Tibial nerve (tissue), 4 donors: Measurements from ENCODE around the gene RNF157. TPM values are rescaled to one million over a fixed set of nuclear protein-coding genes. Genes with fewer than 3 reads are reported as not detected.

Source experiments
- DNase-seq, 2 donors: peaks; one replicate each; pipeline ENCODE4 v3.0.0-alpha.2; 2019; ENCODE audit warnings: low spot score in 2 of 2
- H3K27ac ChIP-seq, 4 donors: fragments of 200-600 bp; sonication (generic) in 3 of 4; one replicate each; pipeline ENCODE4 v1.5.1; 2017 to 2019; ENCODE audit warnings: mild to moderate bottlenecking in 1 of 4
- H3K27me3 ChIP-seq, 2 donors: fragments of 200-600 bp; sonication (generic) in 1 of 2; one replicate each; pipeline versions ENCODE4 v1.5.1 to v1.6.0; 2017 to 2019
- H3K36me3 ChIP-seq, 3 donors: fragments of 200-600 bp; sonication (generic); one replicate each; pipeline ENCODE4 v1.5.1; 2018 to 2019
- H3K4me1 ChIP-seq, 4 donors: fragments of 200-600 bp; sonication (generic) in 3 of 4; one replicate each; pipeline ENCODE4 v1.5.1; 2017 to 2019
- H3K4me3 ChIP-seq, 4 donors: fragments of 200-600 bp; sonication (generic) in 3 of 4; one replicate each; pipeline ENCODE4 v1.5.1; 2017 to 2019; ENCODE audit warnings: mild to moderate bottlenecking in 1 of 4, moderate library complexity in 1 of 4
- H3K9me3 ChIP-seq, 4 donors: fragments of 200-600 bp; sonication (generic) in 3 of 4; one replicate each; pipeline ENCODE4 v1.5.1; 2017 to 2019
- CTCF ChIP-seq, 5 experiments: fragments of 200-600 bp in 3 of 5; fragments of 450-650 bp in 2 of 5; sonication (generic) in 3 of 5; IDR thresholded peaks; one replicate each; pipeline ENCODE4 v1.5.1; 2016 to 2019; ENCODE audit warnings: antibody characterized with exemption in 5 of 5, mild to moderate bottlenecking in 3 of 5, moderate library complexity in 2 of 5
- EP300 ChIP-seq, 2 donors: sonication (generic); formaldehyde crosslinking; IDR thresholded peaks; one replicate each; pipeline ENCODE4 v1.6.1; 2017; ENCODE audit warnings: antibody characterized with exemption in 2 of 2, mild to moderate bottlenecking in 1 of 2
- POLR2A ChIP-seq, 2 donors: fragments of 450-650 bp; IDR thresholded peaks; one replicate each; pipeline ENCODE4 v1.6.1; 2017; ENCODE audit warnings: antibody characterized with exemption in 2 of 2, mild to moderate bottlenecking in 2 of 2, moderate library complexity in 2 of 2
- WGBS, 2 donors: methylation state at CpG; one replicate each; pipeline ENCODE4 v1.1.5; 2018; 5-methylcytosine and 5-hydroxymethylcytosine counted together
- total RNA-seq, 4 donors: library from RNA; depleted of rRNA; stranded (reverse); fragments of >200 nt; gene quantifications; one replicate each; pipeline ENCODE4 v1.1.0, GENCODE V29; 2016

Gene RNF157
- total RNA-seq, 4 donors from 2014 or later, result 11.1 to 18.9 (median 15.2) TPM

GRCh38 chr17:76271669-76272540 lies 31.6 kb upstream of the RNF157 start:
- Histone ChIP-seq H3K36me3 (peaks cover 0 to 37% (median 0%) of the 10 kb centered on the region in 3 donors), H3K27me3 (no peaks in the 10 kb centered on the region), H3K4me3 (peak overlapping the region; percentile 4 to 36 (median 30)), H3K27ac (peak overlapping the region; percentile 71 to 97 (median 76)), H3K4me1 (peaks cover 2 to 75% (median 54%) of the 10 kb centered on the region in 4 donors), H3K9me3 (no peaks in the 10 kb centered on the region)
- DNase-seq, result no peak
- WGBS, 2 donors, result 8 to 18% methylated on average over 26 to 29 of the region's 38 CpGs
- TF ChIP-seq EP300 (IDR thresholded peaks at IDR 0.05), result peak in 1 of 2 donors; percentile 7
- TF ChIP-seq POLR2A (IDR thresholded peaks at IDR 0.05), result no peak
- no peak for TF ChIP-seq CTCF (IDR thresholded peaks at IDR 0.05)

- Histone ChIP-seq H3K27me3 (no peaks in the 10 kb centered on the region), H3K4me1 (peaks cover 2 to 81% (median 59%) of the 10 kb centered on the region in 4 donors), H3K4me3 (peak overlapping the region in 1 of 4 donors; percentile 36), H3K27ac (peak overlapping the region; percentile 71 to 97 (median 76)), H3K36me3 (peaks cover 0 to 28% (median 0%) of the 10 kb centered on the region in 3 donors), H3K9me3 (no peaks in the 10 kb centered on the region)
- TF ChIP-seq POLR2A (IDR thresholded peaks at IDR 0.05), result no peak
- TF ChIP-seq EP300 (IDR thresholded peaks at IDR 0.05), result no peak
- TF ChIP-seq CTCF (IDR thresholded peaks at IDR 0.05), result no peak
- DNase-seq, result no peak
- WGBS, 2 donors, result 72 to 84% methylated on average over 13 of the region's 14 CpGs
These were observed 30.7 kb upstream of the RNF157 start for GRCh38 chr17:76270770-76271668.

- H3K4me1 ChIP-seq, result peaks cover 2 to 81% (median 59%) of the 10 kb centered on the region in 4 donors
- H3K4me3 ChIP-seq, result no peak overlapping the region
- 79 to 80% methylated on average over 25 to 26 of the region's 26 CpGs for WGBS, 2 donors
- no peaks in the 10 kb centered on the region for H3K9me3 ChIP-seq
- no peak for DNase-seq
- H3K27me3 ChIP-seq, result no peaks in the 10 kb centered on the region
- peak overlapping the region in 3 of 4 donors; percentile 58 to 97 (median 94) for H3K27ac ChIP-seq
- H3K36me3 ChIP-seq, result peaks cover 0 to 23% (median 0%) of the 10 kb centered on the region in 3 donors
- TF ChIP-seq CTCF (IDR thresholded peaks at IDR 0.05) (no peak), EP300 (IDR thresholded peaks at IDR 0.05) (no peak), POLR2A (IDR thresholded peaks at IDR 0.05) (no peak)
These were observed 29.9 kb upstream of the RNF157 start for GRCh38 chr17:76270127-76270592.

GRCh38 chr17:76268991-76269981 lies 29.0 kb upstream of the RNF157 start:
- no peaks in the 10 kb centered on the region for H3K27me3 ChIP-seq
- WGBS, 2 donors, result 75 to 76% methylated on average over 12 of the region's 12 CpGs
- no peak overlapping the region for H3K4me3 ChIP-seq
- peak overlapping the region; percentile 69 to 97 (median 90) for H3K27ac ChIP-seq
- no peaks in the 10 kb centered on the region for H3K9me3 ChIP-seq
- peaks cover 2 to 85% (median 62%) of the 10 kb centered on the region in 4 donors for H3K4me1 ChIP-seq
- peaks cover 0 to 23% (median 0%) of the 10 kb centered on the region in 3 donors for H3K36me3 ChIP-seq
- DNase-seq, result no peak
- TF ChIP-seq EP300 (IDR thresholded peaks at IDR 0.05) (no peak), POLR2A (IDR thresholded peaks at IDR 0.05) (no peak), CTCF (IDR thresholded peaks at IDR 0.05) (no peak)
